ENCODE data around the gene CCNL1.

CCNL1 gene

GRCh38 chr3:157102098-157102497 lies 57.8 kb downstream of the CCNL1 start:
- no peak for DNase-seq

GRCh38 chr3:157101486-157101885 lies 58.5 kb downstream of the CCNL1 start:
- DNase-seq = no peak

GRCh38 chr3:157100608-157101396 lies 59.1 kb downstream of the CCNL1 start:
- no peak for DNase-seq

- no peak for DNase-seq
These were observed 59.9 kb downstream of the CCNL1 start for GRCh38 chr3:157100096-157100477.

GRCh38 chr3:157099326-157100095 lies 60.4 kb downstream of the CCNL1 start:
- no peak for DNase-seq

- no peak for DNase-seq
These were observed 61.1 kb downstream of the CCNL1 start for GRCh38 chr3:157098823-157099185.

GRCh38 chr3:157098121-157098822 lies 61.7 kb downstream of the CCNL1 start:
- DNase-seq = no peak

All from NCI-H1092 treated with DMSO at 0.1 percent for 48 hours (cell line).